Heart right ventricle (tissue), 16 donors: ENCODE results near the gene CTTNBP2. TPM values are rescaled to one million over a fixed set of nuclear protein-coding genes. Genes with fewer than 3 reads are reported as not detected.

Experiments
- ATAC-seq, 8 donors: fragments of 200-7000 bp; cut with Tn5 transposase; one replicate each; pipeline ENCODE4 v1.9.1; 2020; ENCODE audit warnings: mild to moderate bottlenecking in 8 of 8, moderate library complexity in 8 of 8, moderate number of reproducible peaks in 1 of 8
- DNase-seq, 2 donors: peaks; one replicate each; pipeline ENCODE4 v3.0.0-alpha.2; 2020
- H3K27ac ChIP-seq, 10 donors: fragments of 200-600 bp; sonication (generic) in 2 of 10; one replicate each; pipeline versions ENCODE4 v1.5.0 to v1.8.0; 2020 to 2022; ENCODE audit warnings: mild to moderate bottlenecking in 3 of 10
- H3K27me3 ChIP-seq, 7 donors: fragments of 200-600 bp; one replicate each; pipeline ENCODE4 v1.8.0; 2021 to 2022; ENCODE audit warnings: mild to moderate bottlenecking in 2 of 7
- H3K36me3 ChIP-seq, 9 donors: fragments of 200-600 bp; sonication (generic) in 1 of 9; one replicate each; pipeline versions ENCODE4 v1.5.0 to v1.8.0; 2020 to 2022; ENCODE audit warnings: mild to moderate bottlenecking in 2 of 9
- H3K4me1 ChIP-seq, 9 donors: fragments of 200-600 bp; sonication (generic) in 1 of 9; one replicate each; pipeline versions ENCODE4 v1.5.0 to v1.8.0; 2020 to 2022; ENCODE audit warnings: mild to moderate bottlenecking in 4 of 9
- H3K4me3 ChIP-seq, 10 donors: fragments of 200-600 bp; sonication (generic) in 2 of 10; one replicate each; pipeline versions ENCODE4 v1.5.0 to v1.8.0; 2020 to 2022; ENCODE audit warnings: mild to moderate bottlenecking in 7 of 10, moderate library complexity in 2 of 10
- H3K9me3 ChIP-seq, 11 donors: fragments of 200-600 bp in 10 of 11; sonication (generic) in 2 of 11; one replicate each; pipeline versions ENCODE4 v1.5.0 to v1.8.0; 2013 to 2022; ENCODE audit warnings: mild to moderate bottlenecking in 2 of 11, control low read depth in 1 of 11, moderate library complexity in 1 of 11
- WGBS, 2 donors: extraction: QIAGEN DNeasy Blood & Tissue Kit; methylation state at CpG; one replicate each; pipeline ENCODE4 v1.1.7; 2013; ENCODE audit warnings: inconsistent platforms in 1 of 2; 5-methylcytosine and 5-hydroxymethylcytosine counted together
- intact Hi-C, 10 donors: fragments of 100-400 bp; cut with DNase I; formaldehyde crosslinking; loops; one replicate each; pipeline versions ENCODE4 v1.11.1 to v1.14.2; 2022
- long read RNA-seq, 3 donors: library from polyadenylated mRNA; unstranded; transcript quantifications; one replicate each; pipeline ENCODE4 v2.0.0, GENCODE V29; 2020 to 2021
- polyA plus RNA-seq, 2 donors: library from polyadenylated mRNA; stranded (reverse); fragments of 200-250 nt; gene quantifications; one replicate each; pipeline ENCODE4 v1.2.3, GENCODE V29; 2013
- total RNA-seq, 10 donors: library from RNA; stranded (reverse); fragmentation: NEBNext Ultra II Directional in 3 of 10; extraction: Animal tissue kit (Norgen Biotek cat#: 25700) in 3 of 10; gene quantifications; one replicate each; pipeline versions ENCODE4 v1.2.1 to v1.2.4, GENCODE V29; 2021 to 2023
- TF ChIP-seq, protein P1 (sequence below), 9 donors: fragments of 200-600 bp; sonication (generic) in 2 of 9; IDR thresholded peaks; one replicate each; pipeline versions ENCODE4 v1.5.0 to v1.8.0; 2021 to 2022; ENCODE audit warnings: antibody characterized with exemption in 9 of 9, mild to moderate bottlenecking in 5 of 9, moderate library complexity in 1 of 9
- donor health status: Arrhythmogenic right ventricular cardiomyopathy.
- donor health status: ischemic (EF 13 %, LVEDD 7.1; RV severe dilation, severe dysfunction).
- donor health status: healthy with polysubstance abuse.
- donor health status: DM: no; HTN: yes; CAD: no.
- donor health status: DM: no; HTN: no; CAD: no.
- donor health status: ischemic (EF 25% LVEDD 6.9; RV normal size, moderate dysfunction).
- donor health status: ischemic (EF 25% LVEDD 5.7; RV mildly dilated, moderate dysfunction).
- donor health status: healthy.
- donor health status: DM: yes; HTN: yes; CAD: no.
- donor health status: Ischemic cardiomyopathy.
- donor health status: ischemic (EF 35%, LVEDD 5.7; RV mildly dilated, moderate dysfunction).
- donor health status: nonischemic (EF 11% LVEDD 7.7; RV severe dilation, severe dysfunction).
- donor health status: DM: yes; HTN: yes; CAD: no.
- donor health status: PGD.
- donor health status: ischemic (EF 29% LVEDD 5.4; RV normal size, mild dysfunction).
- donor health status: nonischemic (EF 23%, LVEDD 6.1; RV moderate dilation, normal function).

CTTNBP2 gene, protein sequence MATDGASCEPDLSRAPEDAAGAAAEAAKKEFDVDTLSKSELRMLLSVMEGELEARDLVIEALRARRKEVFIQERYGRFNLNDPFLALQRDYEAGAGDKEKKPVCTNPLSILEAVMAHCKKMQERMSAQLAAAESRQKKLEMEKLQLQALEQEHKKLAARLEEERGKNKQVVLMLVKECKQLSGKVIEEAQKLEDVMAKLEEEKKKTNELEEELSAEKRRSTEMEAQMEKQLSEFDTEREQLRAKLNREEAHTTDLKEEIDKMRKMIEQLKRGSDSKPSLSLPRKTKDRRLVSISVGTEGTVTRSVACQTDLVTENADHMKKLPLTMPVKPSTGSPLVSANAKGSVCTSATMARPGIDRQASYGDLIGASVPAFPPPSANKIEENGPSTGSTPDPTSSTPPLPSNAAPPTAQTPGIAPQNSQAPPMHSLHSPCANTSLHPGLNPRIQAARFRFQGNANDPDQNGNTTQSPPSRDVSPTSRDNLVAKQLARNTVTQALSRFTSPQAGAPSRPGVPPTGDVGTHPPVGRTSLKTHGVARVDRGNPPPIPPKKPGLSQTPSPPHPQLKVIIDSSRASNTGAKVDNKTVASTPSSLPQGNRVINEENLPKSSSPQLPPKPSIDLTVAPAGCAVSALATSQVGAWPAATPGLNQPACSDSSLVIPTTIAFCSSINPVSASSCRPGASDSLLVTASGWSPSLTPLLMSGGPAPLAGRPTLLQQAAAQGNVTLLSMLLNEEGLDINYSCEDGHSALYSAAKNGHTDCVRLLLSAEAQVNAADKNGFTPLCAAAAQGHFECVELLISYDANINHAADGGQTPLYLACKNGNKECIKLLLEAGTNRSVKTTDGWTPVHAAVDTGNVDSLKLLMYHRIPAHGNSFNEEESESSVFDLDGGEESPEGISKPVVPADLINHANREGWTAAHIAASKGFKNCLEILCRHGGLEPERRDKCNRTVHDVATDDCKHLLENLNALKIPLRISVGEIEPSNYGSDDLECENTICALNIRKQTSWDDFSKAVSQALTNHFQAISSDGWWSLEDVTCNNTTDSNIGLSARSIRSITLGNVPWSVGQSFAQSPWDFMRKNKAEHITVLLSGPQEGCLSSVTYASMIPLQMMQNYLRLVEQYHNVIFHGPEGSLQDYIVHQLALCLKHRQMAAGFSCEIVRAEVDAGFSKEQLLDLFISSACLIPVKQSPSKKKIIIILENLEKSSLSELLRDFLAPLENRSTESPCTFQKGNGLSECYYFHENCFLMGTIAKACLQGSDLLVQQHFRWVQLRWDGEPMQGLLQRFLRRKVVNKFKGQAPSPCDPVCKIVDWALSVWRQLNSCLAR (N-terminal part only)
- total RNA-seq (1 to 10 TPM in 5 of 10 donors, under 1 TPM in 5; 0.49 to 2.0 (median 0.97) TPM), polyA plus RNA-seq (1 to 10 TPM in 1 of 2 donors, under 1 TPM in 1; 0.41 to 1.3 TPM)
- long read RNA-seq, donor 1: 0 reads
- long read RNA-seq, donor 2, partial matches to known transcripts: 0 of 1 reads
- long read RNA-seq, donor 2, other reads (novel, unspliced or antisense): 1 of 1 reads
- long read RNA-seq, donor 3: 0 reads

DNA sequence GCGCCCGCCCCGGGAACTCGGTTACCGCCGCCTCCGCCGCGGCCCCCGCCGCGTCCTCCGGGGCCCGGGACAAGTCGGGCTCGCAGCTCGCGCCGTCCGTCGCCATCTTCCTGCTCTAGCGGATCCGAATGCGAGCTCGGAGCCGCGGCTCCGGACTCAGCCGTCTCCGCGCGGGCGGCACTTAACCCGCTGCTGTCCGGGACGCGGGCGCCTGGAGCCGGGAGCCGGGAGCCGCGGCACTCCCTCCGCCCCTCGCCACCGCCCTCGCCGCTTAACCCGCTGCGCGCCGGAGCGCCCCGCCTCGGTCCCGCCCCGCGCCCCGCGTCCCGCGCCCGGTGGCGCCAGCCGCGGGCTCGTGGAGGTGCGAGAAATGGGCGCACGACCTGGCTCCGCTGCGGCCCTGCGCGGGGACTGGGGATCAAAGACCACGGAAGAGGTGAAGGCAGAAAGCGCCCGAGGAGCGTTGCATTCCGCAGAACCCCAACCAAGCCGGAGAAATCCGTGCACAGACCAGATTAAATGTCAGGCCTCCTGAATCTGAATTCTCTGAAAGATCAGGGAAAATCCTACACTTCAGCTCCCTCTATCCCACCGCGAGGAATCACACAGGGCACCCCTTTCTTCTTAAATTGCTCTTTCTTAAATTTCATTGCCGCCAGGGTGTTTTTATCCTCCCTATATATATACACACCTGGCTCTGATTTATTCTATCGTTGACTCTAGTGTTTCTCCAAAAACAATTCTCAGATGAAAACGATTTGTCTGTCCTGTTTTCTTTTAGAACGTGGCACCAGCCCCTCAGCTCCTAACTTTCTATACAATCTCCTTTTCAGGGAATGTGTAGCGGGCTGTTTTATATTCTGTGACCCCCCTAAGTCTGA, at the start of gene CTTNBP2:
TSS of gene CTTNBP2 (minus strand) at position 132 of the 881 bp plus-strand sequence. CDS start at position 106, 26 bp downstream.
- whole genome bisulfite sequencing, 2 donors: 2% methylated on average over 80 to 87 of the region's 87 CpGs
- peak within 1 kb of the TSS; percentile 57 to 91 (median 80) for H3K4me3 ChIP-seq
- DNase-seq (peak; percentile 33 to 57), ATAC-seq (peak; percentile 62 to 90 (median 78))
- intact Hi-C loops: loop anchor here in 4 of 10 donors (5.0 to 10.0 kb wide), 2 partner anchors 119 to 121 kb away; no protein-coding TSS in a partner anchor
- H3K4me1 ChIP-seq: peaks cover 0 to 29% (median 12%) of the 10 kb centered on the region in 9 donors
- no peaks in the 10 kb centered on the region for H3K9me3 ChIP-seq
- H3K36me3 ChIP-seq: no peaks in the 10 kb centered on the region
- TF ChIP-seq, protein P1, sequence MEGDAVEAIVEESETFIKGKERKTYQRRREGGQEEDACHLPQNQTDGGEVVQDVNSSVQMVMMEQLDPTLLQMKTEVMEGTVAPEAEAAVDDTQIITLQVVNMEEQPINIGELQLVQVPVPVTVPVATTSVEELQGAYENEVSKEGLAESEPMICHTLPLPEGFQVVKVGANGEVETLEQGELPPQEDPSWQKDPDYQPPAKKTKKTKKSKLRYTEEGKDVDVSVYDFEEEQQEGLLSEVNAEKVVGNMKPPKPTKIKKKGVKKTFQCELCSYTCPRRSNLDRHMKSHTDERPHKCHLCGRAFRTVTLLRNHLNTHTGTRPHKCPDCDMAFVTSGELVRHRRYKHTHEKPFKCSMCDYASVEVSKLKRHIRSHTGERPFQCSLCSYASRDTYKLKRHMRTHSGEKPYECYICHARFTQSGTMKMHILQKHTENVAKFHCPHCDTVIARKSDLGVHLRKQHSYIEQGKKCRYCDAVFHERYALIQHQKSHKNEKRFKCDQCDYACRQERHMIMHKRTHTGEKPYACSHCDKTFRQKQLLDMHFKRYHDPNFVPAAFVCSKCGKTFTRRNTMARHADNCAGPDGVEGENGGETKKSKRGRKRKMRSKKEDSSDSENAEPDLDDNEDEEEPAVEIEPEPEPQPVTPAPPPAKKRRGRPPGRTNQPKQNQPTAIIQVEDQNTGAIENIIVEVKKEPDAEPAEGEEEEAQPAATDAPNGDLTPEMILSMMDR (IDR thresholded peaks at IDR 0.05): peak in 3 of 9 donors; percentile 11 to 30 (median 16)
- H3K27me3 ChIP-seq: peaks cover 0 to 63% (median 17%) of the 10 kb centered on the region in 7 donors
- H3K27ac ChIP-seq: peak within 1 kb of the TSS in 7 of 10 donors; percentile 22 to 76 (median 70)

DNA sequence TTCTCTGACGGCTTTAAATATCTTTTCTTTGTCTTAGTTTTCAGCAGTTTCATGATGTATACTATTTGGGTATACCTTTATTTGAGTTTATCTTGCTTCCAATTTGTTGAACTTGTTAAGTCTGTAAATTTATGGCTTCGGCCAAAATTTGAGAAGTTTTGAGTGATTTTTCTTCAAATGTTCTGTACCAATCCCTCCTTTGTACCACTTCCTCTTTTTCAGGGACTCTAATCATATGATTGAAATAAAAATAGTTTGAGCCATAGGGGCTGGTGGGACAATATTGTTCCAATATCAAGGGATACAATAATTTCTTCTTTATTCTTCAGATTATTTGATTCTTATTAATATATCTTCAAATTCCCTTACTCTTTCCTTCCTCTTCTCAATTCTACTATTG, 43.1 kb upstream of the CTTNBP2 start:
- Histone ChIP-seq H3K4me3 (no peak overlapping the region), H3K4me1 (no peaks in the 10 kb centered on the region), H3K27ac (no peak overlapping the region), H3K36me3 (no peaks in the 10 kb centered on the region), H3K27me3 (no peaks in the 10 kb centered on the region), H3K9me3 (peaks cover 0 to 28% (median 0%) of the 10 kb centered on the region in 11 donors)
- intact Hi-C loops: no loop called here
- DNase-seq: no peak
- 90 to 95% methylated on average over 2 of the region's 2 CpGs for WGBS, 2 donors
- no peak for ATAC-seq
- TF ChIP-seq, protein P1 (IDR thresholded peaks at IDR 0.05): no peak

DNA sequence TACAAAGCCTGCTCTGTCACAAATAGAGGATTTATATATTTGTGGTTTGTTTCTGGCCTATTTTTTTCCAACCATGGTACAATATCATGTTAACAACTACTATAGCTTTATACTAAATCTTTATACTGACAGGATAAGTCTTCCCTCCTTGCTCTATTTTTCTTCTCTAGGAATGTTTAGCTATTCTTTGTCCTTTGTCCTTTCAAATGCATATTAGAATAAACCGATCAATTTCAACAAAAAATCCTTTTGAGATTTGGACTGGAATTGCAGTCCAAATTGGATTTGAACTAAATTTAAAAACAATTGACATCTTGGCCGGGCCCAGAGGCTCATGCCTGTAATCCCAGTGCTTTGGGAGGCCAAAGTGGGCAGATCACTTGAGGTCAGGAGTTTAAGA, 39.2 kb upstream of the CTTNBP2 start:
- WGBS, 2 donors: 83 to 87% methylated on average over 2 of the region's 2 CpGs
- DNase-seq (no peak), ATAC-seq (no peak)
- H3K27ac ChIP-seq: no peak overlapping the region
- H3K36me3 ChIP-seq: no peaks in the 10 kb centered on the region
- intact Hi-C loops: no loop called here
- TF ChIP-seq, protein P1 (IDR thresholded peaks at IDR 0.05): no peak
- peaks cover 0 to under 1% (median 0%) of the 10 kb centered on the region in 7 donors for H3K27me3 ChIP-seq
- peaks cover 0 to 28% (median 0%) of the 10 kb centered on the region in 11 donors for H3K9me3 ChIP-seq
- H3K4me3 ChIP-seq: no peak overlapping the region
- H3K4me1 ChIP-seq: no peaks in the 10 kb centered on the region
